Lung microvascular endothelial cell (primary cell): Measurements from ENCODE around the gene SLC6A20. TPM values are rescaled to one million over a fixed set of nuclear protein-coding genes. Genes with fewer than 3 reads are reported as not detected.

Source experiments
- DNase-seq, 2 donors: peaks; one replicate each; pipeline versions ENCODE4 v3.0.0 to v3.0.0-alpha.2; 2010; ENCODE audit warnings: low read depth in 2 of 2
- total RNA-seq: library from RNA; depleted of rRNA; stranded (reverse); fragments of >200 nt; gene quantifications from 2 replicates; pipeline ENCODE4 v1.2.1, GENCODE V29; 2014

The SLC6A20 gene
- total RNA-seq, 1 donor from 2014 or later = not detected

- DNase-seq = no peak
Measured at GRCh38 chr3:45800611-45801010, 4.3 kb upstream of the SLC6A20 start.

GRCh38 chr3:45799586-45799985 lies 3.2 kb upstream of the SLC6A20 start:
- no peak for DNase-seq

GRCh38 chr3:45798034-45798433 lies 1.7 kb upstream of the SLC6A20 start:
- no peak for DNase-seq

- DNase-seq = no peak
Measured at GRCh38 chr3:45796902-45797637, 734 bp upstream of the SLC6A20 start.

GRCh38 chr3:45795509-45795881 lies 841 bp downstream of the SLC6A20 start:
- no peak for DNase-seq

GRCh38 chr3:45794660-45795059 lies 1.7 kb downstream of the SLC6A20 start:
- DNase-seq = no peak

- no peak for DNase-seq
Measured at GRCh38 chr3:45794177-45794560, 2.2 kb downstream of the SLC6A20 start.

GRCh38 chr3:45793482-45794176 lies 2.7 kb downstream of the SLC6A20 start:
- DNase-seq = no peak

GRCh38 chr3:45792516-45793172 lies 3.7 kb downstream of the SLC6A20 start:
- DNase-seq = no peak

- DNase-seq = no peak
Measured at GRCh38 chr3:45792036-45792435, 4.3 kb downstream of the SLC6A20 start.

GRCh38 chr3:45790596-45790995 lies 5.7 kb downstream of the SLC6A20 start:
- no peak for DNase-seq

- no peak for DNase-seq
Measured at GRCh38 chr3:45789235-45789812, 7.0 kb downstream of the SLC6A20 start.

GRCh38 chr3:45787551-45787950 lies 8.8 kb downstream of the SLC6A20 start:
- no peak for DNase-seq

GRCh38 chr3:45786801-45787495 lies 9.4 kb downstream of the SLC6A20 start:
- DNase-seq = no peak

- no peak for DNase-seq
Measured at GRCh38 chr3:45785605-45786150, 10.7 kb downstream of the SLC6A20 start.

GRCh38 chr3:45783667-45784066 lies 12.7 kb downstream of the SLC6A20 start:
- no peak for DNase-seq

GRCh38 chr3:45782381-45782780 lies 14.0 kb downstream of the SLC6A20 start:
- no peak for DNase-seq

GRCh38 chr3:45781841-45782240 lies 14.5 kb downstream of the SLC6A20 start:
- no peak for DNase-seq

- DNase-seq = no peak
Measured at GRCh38 chr3:45781271-45781670, 15.1 kb downstream of the SLC6A20 start.

GRCh38 chr3:45779746-45780735 lies 16.3 kb downstream of the SLC6A20 start:
- no peak for DNase-seq
